Testis (tissue), 3 donors: ENCODE results near the gene PSMB4. TPM values are rescaled to one million over a fixed set of nuclear protein-coding genes. Genes with fewer than 3 reads are reported as not detected.

Experiments
- DNase-seq: peaks from one replicate; pipeline ENCODE4 v3.0.0-alpha.2; 2019
- H3K27ac ChIP-seq, 2 donors: fragments of 200-600 bp; sonication (generic); one replicate each; pipeline ENCODE4 v1.5.1; 2019
- H3K27me3 ChIP-seq: fragments of 200-600 bp; sonication (generic); one replicate; pipeline ENCODE4 v1.5.1; 2019
- H3K36me3 ChIP-seq: fragments of 200-600 bp; sonication (generic); one replicate; pipeline ENCODE4 v1.5.1; 2017; ENCODE audit warnings: low read depth; ENCODE audit errors: missing control alignments
- H3K4me1 ChIP-seq: fragments of 200-600 bp; sonication (generic); one replicate; pipeline ENCODE4 v1.5.1; 2019
- H3K4me3 ChIP-seq, 2 donors: fragments of 200-600 bp; sonication (generic); one replicate each; pipeline ENCODE4 v1.5.1; 2017 to 2019
- H3K9me3 ChIP-seq: fragments of 200-600 bp; sonication (generic); one replicate; pipeline ENCODE4 v1.5.1; 2017
- CTCF ChIP-seq, 3 experiments: fragments of 450-650 bp in 2 of 3; fragments of 200-600 bp in 1 of 3; sonication (generic) in 1 of 3; IDR thresholded peaks; one replicate each; pipeline ENCODE4 v1.5.1; 2016 to 2019; ENCODE audit warnings: antibody characterized with exemption in 3 of 3, mild to moderate bottlenecking in 2 of 3, moderate library complexity in 1 of 3
- POLR2A ChIP-seq: fragments of 450-650 bp; IDR thresholded peaks from one replicate; pipeline ENCODE4 v1.6.1; 2017; ENCODE audit warnings: antibody characterized with exemption, mild to moderate bottlenecking, moderate library complexity
- WGBS, 2 donors: methylation state at CpG; one replicate each; pipeline ENCODE4 v1.1.5; 2018; 5-methylcytosine and 5-hydroxymethylcytosine counted together
- intact Hi-C: fragments of 100-400 bp; cut with DNase I; formaldehyde crosslinking; loops from one replicate; pipeline ENCODE4 v1.15.1; 2023; ENCODE audit warnings: low total_unique reads
- polyA plus RNA-seq: library from polyadenylated mRNA; stranded (reverse); fragments of 350-450 nt; fragmentation: Illumina TruSeq; extraction: RNeasy Lipid Tissue Mini Kit (QIAGEN cat#74804); gene quantifications from one replicate; pipeline ENCODE4 v1.2.3, GENCODE V29; 2014; ENCODE audit warnings: low read depth, low replicate concordance; ENCODE audit not compliant: insufficient read depth
- total RNA-seq, 2 donors: library from RNA; depleted of rRNA; stranded (reverse); fragments of >200 nt; gene quantifications; one replicate each; pipeline ENCODE4 v1.2.3, GENCODE V29; 2016

PSMB4 gene
- total and polyA plus RNA-seq, 3 donors from 2014 or later: 155 to 186 (median 179) TPM

GRCh38 chr1:151405187-151405951, 6.0 kb downstream of the PSMB4 start:
- H3K9me3 ChIP-seq: no peaks in the 10 kb centered on the region
- H3K4me3 ChIP-seq: no peak overlapping the region
- 87 to 90% methylated on average over 13 of the region's 13 CpGs for WGBS, 2 donors
- intact Hi-C loops: no loop called here
- no peak for DNase-seq
- no peaks in the 10 kb centered on the region for H3K36me3 ChIP-seq
- TF ChIP-seq POLR2A: no peak
- TF ChIP-seq CTCF (IDR thresholded peaks at IDR 0.05): no peak
- H3K27me3 ChIP-seq: no peaks in the 10 kb centered on the region
- H3K4me1 ChIP-seq: peaks cover 4% of the 10 kb centered on the region
- no peak overlapping the region for H3K27ac ChIP-seq

DNA sequence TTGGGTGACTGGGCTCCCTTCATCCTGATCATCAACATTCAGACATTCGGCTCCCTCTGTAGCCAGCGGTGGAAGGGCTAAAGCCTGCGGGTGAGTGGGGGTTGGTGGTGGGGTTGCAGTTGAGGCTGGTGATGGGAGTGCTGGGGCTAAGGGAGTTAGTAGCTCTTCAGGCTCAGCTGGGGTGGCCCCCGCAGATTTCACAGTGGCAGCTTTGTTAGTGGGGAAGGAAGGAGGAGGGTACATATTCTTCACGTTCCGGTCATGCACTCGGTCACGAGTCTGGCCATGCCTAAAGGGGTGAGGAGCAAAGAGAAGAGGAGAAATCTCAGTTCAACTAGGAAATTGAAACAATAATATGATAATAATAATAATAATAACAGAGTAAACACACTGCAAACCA, 6.8 kb downstream of the PSMB4 start:
- H3K9me3 ChIP-seq: no peaks in the 10 kb centered on the region
- 64 to 69% methylated on average over 8 of the region's 8 CpGs for WGBS, 2 donors
- H3K36me3 ChIP-seq: no peaks in the 10 kb centered on the region
- intact Hi-C loops: no loop called here
- TF ChIP-seq POLR2A: no peak
- no peak for TF ChIP-seq CTCF (IDR thresholded peaks at IDR 0.05)
- no peak for DNase-seq
- H3K4me1 ChIP-seq: no peaks in the 10 kb centered on the region
- no peak overlapping the region for H3K27ac ChIP-seq
- no peaks in the 10 kb centered on the region for H3K27me3 ChIP-seq
- H3K4me3 ChIP-seq: no peak overlapping the region

- Histone ChIP-seq H3K27ac (no peak overlapping the region), H3K4me1 (no peaks in the 10 kb centered on the region), H3K27me3 (no peaks in the 10 kb centered on the region), H3K4me3 (no peak overlapping the region), H3K9me3 (no peaks in the 10 kb centered on the region), H3K36me3 (no peaks in the 10 kb centered on the region)
- no peak for DNase-seq
- intact Hi-C loops: no loop called here
- TF ChIP-seq POLR2A (no peak), CTCF (IDR thresholded peaks at IDR 0.05) (no peak)
- 89 to 95% methylated on average over 3 of the region's 3 CpGs for WGBS, 2 donors
These were observed 7.9 kb downstream of the PSMB4 start for GRCh38 chr1:151407304-151407703.

DNA sequence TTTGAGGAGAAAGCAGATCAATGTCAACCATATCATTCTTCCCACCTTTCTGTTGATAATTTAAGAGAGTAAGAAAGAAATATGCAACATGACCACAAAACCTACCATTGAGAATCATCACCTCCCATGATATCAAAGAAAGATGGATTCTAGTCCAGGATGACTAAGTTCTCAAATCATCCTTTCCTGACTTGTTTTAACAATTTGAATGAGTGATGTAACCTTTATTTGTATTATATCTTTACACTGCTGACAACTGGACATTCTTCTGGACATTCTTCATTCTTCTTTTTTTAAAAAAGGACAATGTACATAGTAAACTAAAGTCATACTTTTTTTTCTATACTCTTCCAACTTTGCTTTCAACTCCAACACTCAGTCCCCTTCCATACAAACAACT, 9.5 kb downstream of the PSMB4 start:
- no peak for TF ChIP-seq POLR2A
- no peak for TF ChIP-seq CTCF (IDR thresholded peaks at IDR 0.05)
- H3K27me3 ChIP-seq: no peaks in the 10 kb centered on the region
- H3K4me1 ChIP-seq: no peaks in the 10 kb centered on the region
- DNase-seq: no peak
- H3K36me3 ChIP-seq: no peaks in the 10 kb centered on the region
- H3K27ac ChIP-seq: no peak overlapping the region
- no peaks in the 10 kb centered on the region for H3K9me3 ChIP-seq
- no peak overlapping the region for H3K4me3 ChIP-seq
- intact Hi-C loops: no loop called here

DNA sequence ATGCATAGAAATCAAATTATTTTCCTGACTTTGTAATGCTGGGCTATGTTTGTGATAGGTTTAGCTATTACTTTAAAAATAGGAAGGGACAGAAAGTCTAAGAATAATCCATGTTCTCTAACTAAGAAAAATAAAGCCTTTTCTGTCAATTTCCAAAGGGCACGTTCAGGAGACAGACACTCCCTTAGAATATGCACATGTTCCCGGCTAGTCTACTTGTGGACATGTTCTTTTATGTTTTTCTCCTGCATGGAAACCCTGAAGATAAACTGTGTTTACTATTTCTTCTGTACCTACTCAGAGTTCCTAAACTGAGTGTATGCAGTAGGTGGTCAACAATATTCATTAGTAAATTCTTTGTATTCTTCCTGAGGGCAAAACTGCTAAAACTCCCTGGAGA, 12.5 kb downstream of the PSMB4 start:
- intact Hi-C loops: no loop called here
- Histone ChIP-seq H3K27me3 (no peaks in the 10 kb centered on the region), H3K36me3 (no peaks in the 10 kb centered on the region), H3K27ac (no peak overlapping the region), H3K4me1 (no peaks in the 10 kb centered on the region), H3K9me3 (no peaks in the 10 kb centered on the region), H3K4me3 (no peak overlapping the region)
- no peak for DNase-seq
- TF ChIP-seq CTCF (IDR thresholded peaks at IDR 0.05) (no peak), POLR2A (no peak)
- 80 to 84% methylated on average over 2 of the region's 2 CpGs for WGBS, 2 donors
